IgD-negative memory B cell (primary cell): ENCODE data around the gene FAM237A. TPM values are rescaled to one million over a fixed set of nuclear protein-coding genes. Genes with fewer than 3 reads are reported as not detected.

ENCODE experiments used
- H3K27ac Mint-ChIP-seq, 3 donors: one replicate each; pipeline ENCODE4 v1.8.0; 2020 to 2022; ENCODE audit warnings: mild to moderate bottlenecking in 3 of 3, mixed read lengths in 3 of 3, moderate library complexity in 1 of 3
- H3K27me3 Mint-ChIP-seq: one replicate; pipeline ENCODE4 v1.8.0; 2021; ENCODE audit warnings: mixed read lengths
- H3K36me3 Mint-ChIP-seq: one replicate; pipeline ENCODE4 v1.8.0; 2020; ENCODE audit warnings: mild to moderate bottlenecking, mixed read lengths
- H3K4me1 Mint-ChIP-seq, 3 donors: one replicate each; pipeline ENCODE4 v1.8.0; 2020 to 2022; ENCODE audit warnings: mixed read lengths in 3 of 3, mild to moderate bottlenecking in 1 of 3
- H3K4me3 Mint-ChIP-seq, 4 donors: one replicate each; pipeline ENCODE4 v1.8.0; 2020 to 2022; ENCODE audit warnings: mild to moderate bottlenecking in 4 of 4, mixed read lengths in 4 of 4, moderate library complexity in 3 of 4
- H3K9me3 Mint-ChIP-seq, 3 donors: one replicate each; pipeline ENCODE4 v1.8.0; 2020 to 2021; ENCODE audit warnings: mixed read lengths in 3 of 3, mild to moderate bottlenecking in 1 of 3
- polyA plus RNA-seq: library from polyadenylated mRNA; unstranded; fragments of 300-500 nt; fragmentation: Illumina TruSeq; gene quantifications from one replicate; pipeline ENCODE4 v1.2.3, GENCODE V29; 2021

The FAM237A gene
- polyA plus RNA-seq, 1 donor from 2014 or later, result not detected

DNA sequence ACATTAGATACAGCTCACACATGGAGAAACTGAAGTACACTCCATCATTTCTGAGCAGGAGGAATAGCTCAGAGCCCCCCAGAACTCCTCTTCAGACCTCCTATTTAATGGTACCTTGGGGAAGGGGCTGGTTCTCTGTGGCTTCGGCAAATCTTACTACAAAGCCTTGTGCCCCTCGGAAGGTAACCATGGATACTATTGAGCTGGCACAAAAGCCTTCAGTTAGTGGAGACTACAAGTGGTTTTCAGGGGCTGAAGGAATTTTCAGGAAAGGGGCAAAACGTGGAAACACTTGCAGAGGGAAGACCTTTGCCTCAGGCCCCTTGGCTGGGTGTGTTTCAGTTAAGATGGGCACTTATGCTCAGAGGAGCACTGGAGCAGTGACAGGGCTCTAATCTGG lies 1.1 kb upstream of the FAM237A start:
- Mint-ChIP-seq H3K27ac (no peak overlapping the region), H3K36me3 (peaks cover under 1% of the 10 kb centered on the region), H3K4me1 (no peaks in the 10 kb centered on the region), H3K4me3 (no peak overlapping the region), H3K9me3 (peaks cover 0 to 3% (median under 1%) of the 10 kb centered on the region in 3 donors), H3K27me3 (peaks cover 14% of the 10 kb centered on the region)

DNA sequence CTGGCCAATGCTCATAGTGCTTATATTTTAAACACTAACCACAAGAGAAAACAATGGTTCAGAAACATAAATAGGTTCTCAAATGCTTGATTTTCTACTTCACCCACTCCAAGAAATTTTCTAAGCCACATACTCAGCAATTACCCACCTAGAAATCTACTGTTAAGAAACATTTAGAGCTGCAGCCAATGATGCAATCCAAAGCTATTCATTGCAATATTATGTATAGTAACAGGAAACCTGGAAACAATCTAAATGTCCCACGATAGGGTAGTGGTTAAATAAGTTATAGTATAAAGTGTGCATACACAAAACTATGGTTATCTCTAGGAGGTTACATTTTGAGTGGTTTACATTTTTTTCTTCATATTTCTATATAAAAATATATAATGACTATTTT lies 5.7 kb downstream of the FAM237A start:
- peaks cover 0 to 1% (median 0%) of the 10 kb centered on the region in 3 donors for H3K9me3 Mint-ChIP-seq
- peaks cover 5% of the 10 kb centered on the region for H3K27me3 Mint-ChIP-seq
- no peak overlapping the region for H3K27ac Mint-ChIP-seq

DNA sequence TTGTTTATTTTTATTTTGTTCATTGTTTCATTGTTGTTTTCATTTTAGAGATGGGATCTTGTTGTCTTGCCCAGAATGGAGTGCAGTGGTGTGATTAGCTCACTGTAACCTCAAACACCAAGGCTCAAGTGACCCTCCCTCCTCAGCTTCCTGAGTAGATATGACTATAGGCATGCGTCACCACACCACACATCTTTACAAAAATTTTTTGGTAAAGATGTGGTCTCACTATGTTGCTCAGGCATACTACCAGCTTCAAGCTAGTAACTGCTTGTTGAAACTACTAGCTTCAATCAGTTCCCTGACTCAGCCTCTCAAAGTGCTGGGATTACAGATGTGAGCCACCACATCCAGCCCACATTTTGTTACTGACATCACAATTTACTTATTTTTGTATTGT lies 14.8 kb downstream of the FAM237A start:
- peaks cover 2% of the 10 kb centered on the region for H3K36me3 Mint-ChIP-seq
- no peak overlapping the region for H3K27ac Mint-ChIP-seq
- H3K27me3 Mint-ChIP-seq, result no peaks in the 10 kb centered on the region
- peaks cover 4 to 7% (median 6%) of the 10 kb centered on the region in 3 donors for H3K9me3 Mint-ChIP-seq
- H3K4me3 Mint-ChIP-seq, result no peak overlapping the region
- H3K4me1 Mint-ChIP-seq, result no peaks in the 10 kb centered on the region

More for the DNA sequence above, 5.7 kb downstream of the FAM237A start:
- Mint-ChIP-seq H3K36me3 (no peaks in the 10 kb centered on the region), H3K4me3 (no peak overlapping the region), H3K4me1 (no peaks in the 10 kb centered on the region)

DNA sequence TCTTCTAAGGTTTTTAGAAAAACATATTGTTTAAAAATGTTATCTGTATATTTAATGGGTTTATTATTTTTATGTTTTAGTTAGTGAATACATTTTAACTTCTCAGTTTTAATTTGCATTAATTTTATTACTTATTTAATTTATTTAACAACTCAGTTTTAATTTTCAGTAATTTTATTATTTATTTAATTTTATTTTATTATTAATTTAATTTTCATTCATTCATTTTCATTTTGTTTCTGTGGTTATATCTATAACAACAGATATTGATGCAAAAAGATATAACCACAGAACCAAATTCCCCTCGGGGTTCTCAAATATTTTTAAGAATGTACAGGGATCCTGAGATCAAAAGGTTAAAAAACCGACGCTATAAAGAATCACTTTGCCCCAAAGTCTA lies 23.0 kb downstream of the FAM237A start:
- Mint-ChIP-seq H3K9me3 (no peaks in the 10 kb centered on the region), H3K36me3 (peaks cover 2% of the 10 kb centered on the region), H3K4me1 (no peaks in the 10 kb centered on the region), H3K4me3 (no peak overlapping the region), H3K27me3 (peaks cover 6% of the 10 kb centered on the region), H3K27ac (no peak overlapping the region)

DNA sequence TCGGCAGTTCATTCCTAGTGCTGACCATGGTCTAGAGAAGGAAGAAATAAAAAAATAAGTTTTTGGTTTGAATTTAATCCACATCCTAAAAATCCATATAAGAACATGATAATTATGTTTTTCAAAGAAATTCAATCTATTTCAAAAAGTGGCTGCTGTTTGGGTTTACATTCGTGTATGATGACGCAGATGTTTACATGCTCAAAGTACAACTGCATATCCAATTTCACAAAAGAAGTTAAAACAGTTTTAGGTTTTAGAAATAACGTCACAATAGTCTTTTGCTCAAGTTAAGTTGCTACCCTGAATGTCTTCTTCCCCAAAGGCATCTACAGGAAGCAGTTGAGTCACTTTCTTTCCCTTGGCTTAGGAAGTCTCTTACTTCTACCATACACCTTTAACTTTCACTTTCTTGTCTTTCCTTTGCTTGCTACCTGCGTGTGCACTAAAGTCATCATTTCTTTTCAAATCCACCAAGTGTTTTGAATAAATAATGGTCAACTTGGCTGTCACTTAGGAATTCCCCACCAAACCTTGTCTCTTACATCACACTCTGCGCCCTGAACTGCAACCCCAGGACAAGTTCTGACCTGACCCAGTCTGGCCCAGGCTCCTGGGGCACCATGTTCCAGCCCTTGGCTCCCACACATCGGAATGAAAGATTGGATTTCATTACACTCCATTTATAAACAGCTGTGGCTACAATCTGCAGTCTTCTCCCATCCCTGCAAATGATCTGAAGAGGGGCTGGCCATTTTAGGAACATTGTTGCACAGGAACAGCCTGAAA lies 28.4 kb downstream of the FAM237A start:
- peaks cover 9% of the 10 kb centered on the region for H3K27me3 Mint-ChIP-seq
- H3K9me3 Mint-ChIP-seq, result peaks cover 0 to 1% (median 0%) of the 10 kb centered on the region in 3 donors
- H3K4me3 Mint-ChIP-seq, result peak overlapping the region in 1 of 4 donors; percentile 44
- no peaks in the 10 kb centered on the region for H3K4me1 Mint-ChIP-seq
- no peaks in the 10 kb centered on the region for H3K36me3 Mint-ChIP-seq
- H3K27ac Mint-ChIP-seq, result no peak overlapping the region

DNA sequence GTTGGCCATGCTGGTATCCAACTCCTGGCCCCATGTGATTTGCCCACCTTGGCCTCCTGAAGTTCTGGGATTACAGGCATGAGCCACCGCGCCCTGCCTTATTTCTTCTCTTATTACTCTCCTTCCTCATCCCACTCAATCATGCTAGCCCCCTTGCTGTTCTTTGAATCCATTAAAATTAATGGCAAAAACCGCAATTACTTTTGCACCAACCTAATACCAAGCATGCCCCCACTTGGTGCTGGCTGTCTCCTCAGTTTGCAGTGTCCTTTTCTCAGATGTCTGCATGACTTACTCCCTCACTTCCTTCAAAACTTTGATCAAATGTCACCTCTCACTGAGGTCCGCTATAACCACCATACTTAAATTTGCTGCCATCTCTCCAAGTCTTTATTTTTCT lies 41.3 kb downstream of the FAM237A start:
- H3K27me3 Mint-ChIP-seq, result peaks cover 7% of the 10 kb centered on the region
- H3K9me3 Mint-ChIP-seq, result no peaks in the 10 kb centered on the region
- H3K27ac Mint-ChIP-seq, result no peak overlapping the region
- no peaks in the 10 kb centered on the region for H3K4me1 Mint-ChIP-seq
- no peaks in the 10 kb centered on the region for H3K36me3 Mint-ChIP-seq
- no peak overlapping the region for H3K4me3 Mint-ChIP-seq

DNA sequence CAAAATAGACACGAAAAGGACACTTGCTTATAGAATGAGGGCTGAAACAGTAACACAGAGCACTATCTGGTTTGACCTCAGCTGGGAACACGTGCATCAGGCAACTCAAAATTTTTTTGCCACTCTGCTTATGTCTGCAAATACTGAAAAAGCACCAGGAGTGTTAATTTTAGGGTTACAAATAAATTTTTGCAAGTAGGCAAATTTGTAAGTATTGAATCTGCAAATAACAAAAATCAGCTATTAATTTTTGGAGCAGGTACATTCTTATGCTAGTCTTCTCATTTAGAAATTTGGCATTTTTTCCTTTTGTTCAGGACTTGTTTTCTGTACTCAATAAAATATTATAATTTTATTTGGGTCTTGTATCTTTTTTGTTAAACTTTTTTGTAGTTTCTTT lies 46.2 kb downstream of the FAM237A start:
- Mint-ChIP-seq H3K9me3 (no peaks in the 10 kb centered on the region), H3K36me3 (no peaks in the 10 kb centered on the region), H3K4me3 (no peak overlapping the region), H3K27me3 (peaks cover 12% of the 10 kb centered on the region), H3K4me1 (peaks cover 0 to 3% (median 0%) of the 10 kb centered on the region in 3 donors), H3K27ac (no peak overlapping the region)

DNA sequence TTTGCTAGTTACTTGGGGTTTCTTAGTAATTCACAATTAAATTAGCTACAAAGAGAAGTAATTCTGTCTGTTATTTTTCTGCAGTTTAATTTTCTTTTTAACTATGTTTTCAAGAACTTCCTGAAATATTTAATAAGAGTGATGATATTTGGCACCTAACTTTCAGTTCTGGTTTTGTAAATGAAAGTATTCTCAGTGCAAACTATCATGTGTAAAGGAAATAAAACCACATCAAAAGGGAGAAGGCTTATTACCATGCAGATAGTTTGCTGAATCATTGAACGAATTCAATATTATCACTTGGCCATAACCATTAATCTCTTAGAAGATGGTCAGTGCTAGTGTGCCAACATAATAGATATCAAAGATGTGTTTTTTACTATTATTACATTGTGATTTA lies 46.7 kb downstream of the FAM237A start:
- Mint-ChIP-seq H3K4me3 (no peak overlapping the region), H3K4me1 (peaks cover 0 to 3% (median 0%) of the 10 kb centered on the region in 3 donors), H3K27me3 (peaks cover 12% of the 10 kb centered on the region), H3K36me3 (no peaks in the 10 kb centered on the region), H3K9me3 (no peaks in the 10 kb centered on the region), H3K27ac (no peak overlapping the region)

DNA sequence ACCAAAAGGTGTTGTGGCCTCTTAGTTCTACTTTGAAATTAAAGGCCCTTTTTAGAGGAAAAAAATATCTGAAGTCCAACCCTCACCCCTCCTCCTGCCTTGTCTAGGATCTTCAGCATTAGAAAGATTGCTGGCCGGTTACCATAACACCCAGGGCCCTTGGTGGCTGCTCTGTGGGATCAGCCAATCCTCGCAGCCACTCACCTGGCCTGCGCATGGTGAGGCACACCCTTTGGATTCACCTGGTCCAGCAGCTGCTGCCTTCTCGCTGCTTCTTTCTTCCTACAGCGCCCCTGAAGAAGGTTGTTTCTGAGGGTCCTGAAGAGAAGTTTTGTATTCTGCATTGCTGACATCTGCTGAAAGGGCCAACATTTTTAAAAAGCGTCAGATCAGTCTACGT lies 50.7 kb downstream of the FAM237A start:
- peaks cover 0 to 3% (median 0%) of the 10 kb centered on the region in 3 donors for H3K4me1 Mint-ChIP-seq
- H3K9me3 Mint-ChIP-seq, result no peaks in the 10 kb centered on the region
- no peak overlapping the region for H3K4me3 Mint-ChIP-seq
- peaks cover 8% of the 10 kb centered on the region for H3K27me3 Mint-ChIP-seq
- no peaks in the 10 kb centered on the region for H3K36me3 Mint-ChIP-seq
- no peak overlapping the region for H3K27ac Mint-ChIP-seq

DNA sequence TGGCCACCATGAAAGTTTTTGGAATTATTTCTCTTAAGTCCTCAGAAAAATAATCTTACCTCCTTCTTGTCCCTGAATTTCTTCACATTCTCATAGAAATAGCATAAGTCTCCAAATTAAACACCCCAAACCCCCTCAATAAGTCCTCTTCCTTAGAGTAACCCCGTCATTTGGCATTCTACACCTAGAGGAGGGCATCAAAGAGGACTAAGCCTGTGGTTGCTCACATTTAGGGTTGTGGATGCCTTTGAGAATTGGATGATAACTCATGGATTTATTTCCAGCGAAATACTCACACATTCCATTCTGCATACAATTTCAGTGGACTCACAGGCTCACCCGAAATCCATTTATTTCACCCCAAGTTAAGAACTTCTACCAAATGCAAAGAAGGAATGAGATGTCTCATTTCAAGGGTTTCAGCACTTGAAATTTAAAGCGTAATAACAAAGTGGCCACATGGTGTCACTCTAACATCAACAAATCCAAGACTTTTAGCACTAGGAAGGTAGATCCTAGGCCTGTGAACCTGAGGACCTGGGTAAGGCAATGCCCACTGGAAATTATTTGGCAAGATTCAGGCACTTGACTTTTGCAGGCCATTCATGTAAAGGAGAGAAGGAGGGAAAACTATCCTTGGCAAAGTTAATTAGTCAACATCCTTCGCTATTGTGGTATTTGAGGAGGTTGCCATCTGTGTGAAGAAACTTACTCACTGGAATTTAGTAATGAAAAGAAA lies 51.3 kb downstream of the FAM237A start:
- Mint-ChIP-seq H3K27ac (no peak overlapping the region), H3K27me3 (peaks cover 6% of the 10 kb centered on the region), H3K4me1 (peaks cover 0 to 3% (median 0%) of the 10 kb centered on the region in 3 donors), H3K4me3 (no peak overlapping the region), H3K36me3 (no peaks in the 10 kb centered on the region), H3K9me3 (no peaks in the 10 kb centered on the region)

DNA sequence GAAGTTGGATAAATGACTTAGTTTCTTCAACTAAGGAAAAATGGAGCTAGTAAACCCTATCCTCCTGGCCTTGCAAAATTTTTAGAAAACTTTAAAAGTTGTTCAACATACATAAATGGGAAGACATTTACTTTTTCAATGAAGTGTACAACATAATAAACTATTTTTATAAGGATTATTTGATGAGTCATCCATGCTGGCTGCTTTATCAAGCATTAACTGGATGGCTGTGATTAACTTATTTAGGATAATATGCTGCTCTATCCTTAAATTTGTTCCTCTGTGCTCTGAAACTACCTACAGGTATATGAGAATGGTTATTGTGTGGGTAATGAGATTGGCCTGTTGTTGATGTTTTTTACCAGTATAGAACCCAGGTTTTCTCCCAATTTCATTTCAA lies 54.6 kb downstream of the FAM237A start:
- Mint-ChIP-seq H3K27me3 (peaks cover 6% of the 10 kb centered on the region), H3K9me3 (no peaks in the 10 kb centered on the region), H3K4me1 (peaks cover 0 to 2% (median 2%) of the 10 kb centered on the region in 3 donors)

DNA sequence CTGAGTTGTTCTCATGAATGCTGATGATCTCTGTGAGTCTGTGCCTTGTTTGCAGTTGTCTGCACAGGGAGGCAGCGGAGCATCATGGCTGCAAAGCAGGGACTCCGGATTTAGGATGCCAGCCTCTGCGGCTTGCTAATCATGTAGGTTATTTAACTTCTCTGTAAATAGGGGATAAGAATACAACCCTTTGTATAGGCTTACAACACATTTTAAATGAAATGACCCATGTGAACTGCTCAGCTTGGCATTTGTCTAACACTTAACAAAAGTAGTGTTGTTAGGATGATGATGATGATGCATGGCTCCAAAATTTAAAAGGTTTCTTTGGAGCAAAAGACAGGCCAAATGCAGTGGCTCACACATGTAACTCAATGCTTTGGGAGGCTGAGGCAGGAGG lies 56.5 kb downstream of the FAM237A start:
- H3K4me3 Mint-ChIP-seq, result no peak overlapping the region
- peaks cover 11% of the 10 kb centered on the region for H3K27me3 Mint-ChIP-seq
- peaks cover 0 to 2% (median 2%) of the 10 kb centered on the region in 3 donors for H3K4me1 Mint-ChIP-seq
- no peaks in the 10 kb centered on the region for H3K36me3 Mint-ChIP-seq
- H3K27ac Mint-ChIP-seq, result no peak overlapping the region
- H3K9me3 Mint-ChIP-seq, result no peaks in the 10 kb centered on the region

More for the DNA sequence above, 54.6 kb downstream of the FAM237A start:
- H3K27ac Mint-ChIP-seq, result peak overlapping the region in 1 of 3 donors; percentile 24
- H3K4me3 Mint-ChIP-seq, result no peak overlapping the region
- no peaks in the 10 kb centered on the region for H3K36me3 Mint-ChIP-seq

Other genes with a start within 250 kb of the FAM237A start
- not detected for gene ADAM23, start 199.0 kb upstream of the FAM237A start, polyA plus RNA-seq
- gene DYTN, start 75.9 kb downstream of the FAM237A start, polyA plus RNA-seq, result not detected
- not detected for gene MDH1B, start 122.8 kb downstream of the FAM237A start, polyA plus RNA-seq
- 20.2 TPM for gene FASTKD2, start 123.1 kb downstream of the FAM237A start, polyA plus RNA-seq